Skin epidermis (tissue), 12 donors: ENCODE measurements around the gene MYOG.

Experiments used
- H3K27ac ChIP-seq, 21 experiments: fragments of 200-600 bp; sonication (generic) in 11 of 21; one replicate each; pipeline ENCODE4 v1.5.0; 2020; ENCODE audit warnings: mild to moderate bottlenecking in 3 of 21, inconsistent platforms in 2 of 21, moderate library complexity in 2 of 21
- H3K4me3 ChIP-seq, 7 experiments: fragments of 200-600 bp; sonication (generic) in 2 of 7; one replicate each; pipeline ENCODE4 v1.5.0; 2020; ENCODE audit warnings: inconsistent platforms in 2 of 7, mild to moderate bottlenecking in 2 of 7, moderate library complexity in 1 of 7

Gene MYOG

DNA sequence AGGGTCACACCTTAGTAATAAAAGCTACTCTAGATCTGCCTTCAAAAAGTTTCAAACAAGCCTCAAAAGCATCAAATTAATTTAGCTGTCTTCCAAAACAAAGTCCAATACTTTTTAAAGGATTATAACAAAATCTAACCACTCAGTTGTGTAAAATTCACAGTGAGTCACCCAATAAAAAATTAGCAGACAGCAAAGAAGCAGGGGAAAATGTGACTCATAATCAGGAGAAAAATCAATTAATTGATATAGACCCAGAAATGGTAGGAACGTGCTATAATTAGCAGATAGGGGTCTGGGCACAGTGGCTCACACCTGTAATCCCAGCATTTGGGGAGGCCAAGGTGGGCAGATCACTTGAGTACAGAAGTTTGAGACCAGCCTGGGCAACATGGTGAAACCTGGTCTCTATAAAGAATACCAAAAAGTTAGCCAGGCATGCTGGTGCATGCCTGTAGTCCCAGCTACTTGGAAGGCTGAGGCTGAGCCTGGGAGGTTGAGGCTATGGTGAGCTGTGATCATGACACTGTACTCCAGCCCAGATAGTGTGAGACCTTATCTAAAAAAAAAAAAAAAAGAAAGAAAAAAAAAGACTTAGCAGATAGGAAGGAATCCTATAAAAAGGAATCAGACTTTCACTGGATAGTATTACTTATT, 8.1 kb upstream of the MYOG start:
- Histone ChIP-seq H3K4me3 (no peak overlapping the region), H3K27ac (no peak overlapping the region)

GRCh38 chr1:203091761-203092330, 6.0 kb upstream of the MYOG start:
- H3K27ac ChIP-seq, result no peak overlapping the region
- no peak overlapping the region for H3K4me3 ChIP-seq

- no peak overlapping the region for H3K27ac ChIP-seq
Measured at GRCh38 chr1:203091199-203091477, 5.3 kb upstream of the MYOG start.

DNA sequence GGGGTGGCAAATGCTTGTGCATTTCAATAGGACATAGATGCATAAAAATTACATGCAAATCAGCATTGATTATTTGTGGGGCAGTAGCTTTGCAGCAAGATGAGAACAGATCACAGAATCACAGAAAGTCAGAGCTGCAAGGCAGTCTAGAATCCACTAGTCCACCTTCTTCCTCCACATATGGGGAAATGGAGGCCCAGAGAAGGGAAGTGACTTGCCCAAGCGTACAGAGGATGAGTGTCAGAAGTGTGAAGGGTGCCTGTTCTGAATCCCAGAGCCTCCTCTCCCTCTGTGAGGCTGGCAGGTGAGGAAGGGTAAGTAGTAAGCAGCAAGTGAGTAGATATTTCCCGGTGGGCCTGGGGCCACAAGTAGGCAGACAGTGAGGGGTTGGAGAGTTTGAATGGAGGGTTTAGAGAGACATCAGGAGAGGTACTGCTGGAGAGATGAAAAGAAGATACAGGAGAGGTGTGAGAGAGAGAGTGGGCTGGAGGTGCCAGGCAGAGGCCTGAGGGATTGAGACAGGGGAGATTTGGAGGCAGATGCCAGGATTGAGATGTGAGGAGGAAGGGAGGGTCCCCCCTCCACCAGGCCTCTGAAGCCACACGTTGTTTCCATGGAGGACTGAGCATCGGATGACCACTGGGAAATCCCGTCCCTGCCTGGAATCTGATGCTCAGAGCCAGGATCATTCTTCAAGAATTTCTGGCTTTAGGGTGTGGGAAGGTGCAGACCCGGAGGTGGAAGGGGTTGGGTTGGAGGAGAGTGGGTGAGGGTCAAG, 4.8 kb upstream of the MYOG start:
- no peak overlapping the region for H3K27ac ChIP-seq
- no peak overlapping the region for H3K4me3 ChIP-seq

More at GRCh38 chr1:203091199-203091477, 5.3 kb upstream of the MYOG start:
- H3K4me3 ChIP-seq, result no peak overlapping the region

GRCh38 chr1:203089651-203090045, 3.8 kb upstream of the MYOG start:
- H3K4me3 ChIP-seq, result no peak overlapping the region
- no peak overlapping the region for H3K27ac ChIP-seq

- H3K27ac ChIP-seq, result no peak overlapping the region
- H3K4me3 ChIP-seq, result no peak overlapping the region
Measured at GRCh38 chr1:203089001-203089650, 3.3 kb upstream of the MYOG start.

- Histone ChIP-seq H3K4me3 (no peak overlapping the region), H3K27ac (no peak overlapping the region)
Measured at GRCh38 chr1:203088441-203088840, 2.6 kb upstream of the MYOG start.

DNA sequence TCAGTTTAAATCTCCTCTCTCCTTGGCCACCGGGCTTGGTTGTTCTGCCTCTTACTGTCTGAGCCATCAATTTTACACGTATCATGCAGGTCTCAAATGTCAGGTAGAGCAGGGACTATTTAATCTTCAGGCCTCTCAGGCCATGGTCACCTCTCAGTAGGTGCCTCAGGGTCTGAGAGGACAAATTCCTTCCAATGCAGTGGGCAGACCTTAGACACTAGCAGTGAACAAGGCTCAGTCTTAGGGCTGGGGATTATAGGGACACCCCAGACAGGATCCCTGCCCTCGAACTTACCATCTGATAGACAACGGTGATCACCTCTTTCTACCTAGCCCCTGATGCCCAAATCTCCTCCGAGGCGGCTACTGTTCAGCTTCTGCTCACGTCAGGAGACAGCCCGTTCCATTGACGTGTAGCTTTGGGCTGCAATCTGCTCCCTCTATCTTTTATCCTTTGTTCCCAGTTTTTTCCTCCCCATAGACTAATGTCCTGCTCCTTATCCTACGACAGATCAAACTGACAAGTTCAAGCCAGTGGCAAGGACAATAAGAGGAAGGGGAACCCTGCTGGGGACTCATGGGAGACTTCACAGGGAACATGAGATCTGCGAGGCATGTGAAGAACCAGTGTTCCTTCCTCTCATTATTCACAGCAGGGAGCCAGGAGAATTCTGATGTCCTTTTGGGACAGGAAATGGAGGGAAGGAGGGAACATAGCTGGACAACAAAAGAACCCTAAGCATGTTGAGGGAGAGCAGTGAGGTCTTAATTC, 1.4 kb upstream of the MYOG start:
- H3K27ac ChIP-seq, result no peak overlapping the region

DNA sequence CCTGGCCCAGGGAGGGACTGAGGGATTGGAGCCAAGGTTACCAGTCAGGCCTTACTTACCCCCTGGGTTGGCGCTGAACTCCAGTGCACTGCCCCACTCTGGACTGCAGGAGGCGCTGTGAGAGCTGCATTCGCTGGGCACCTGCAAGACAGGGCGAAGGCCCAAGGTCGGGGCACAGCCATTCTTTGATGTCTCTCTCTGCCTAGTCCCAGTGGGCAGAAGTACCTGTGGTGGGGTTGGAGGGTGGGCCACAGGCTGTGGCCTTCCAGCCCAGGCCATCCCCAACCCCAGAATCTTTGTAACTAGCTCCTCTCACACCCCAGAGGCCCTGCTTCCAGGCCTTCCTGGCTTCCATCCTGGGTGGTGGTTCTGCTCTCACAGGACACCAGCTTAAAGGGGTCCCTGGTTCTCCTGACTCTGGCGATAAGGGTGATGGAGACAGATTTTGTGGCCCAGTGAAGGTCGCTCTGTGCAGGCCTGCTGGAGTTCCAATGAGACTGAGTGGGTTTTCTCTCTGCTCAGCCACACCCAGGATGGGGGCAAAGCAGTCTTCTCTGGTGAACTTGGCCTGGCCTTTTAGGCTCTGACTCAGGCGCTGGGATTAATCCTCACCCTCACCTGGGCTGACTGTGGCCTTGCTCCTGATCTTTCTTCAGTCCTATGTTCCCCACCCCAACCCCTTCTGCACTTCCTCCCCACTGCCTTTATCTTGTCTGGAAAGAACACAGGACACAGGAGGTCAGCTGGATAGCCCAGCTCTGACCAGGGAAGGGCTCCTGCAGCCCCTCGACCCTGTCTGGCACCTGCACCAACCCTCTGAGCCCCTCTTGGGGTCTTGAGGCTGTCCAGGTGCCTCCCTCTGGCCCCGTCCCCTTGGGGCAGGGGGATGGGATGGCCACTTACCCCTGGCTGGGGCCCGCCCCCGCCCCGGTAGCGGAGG, 954 bp downstream of the MYOG start:
- Histone ChIP-seq H3K27ac (no peak overlapping the region), H3K4me3 (no peak overlapping the region)

More for the DNA sequence above, 1.4 kb upstream of the MYOG start:
- no peak overlapping the region for H3K4me3 ChIP-seq

- H3K27ac ChIP-seq, result no peak overlapping the region
- no peak overlapping the region for H3K4me3 ChIP-seq
Measured at GRCh38 chr1:203083463-203083921, 2.3 kb downstream of the MYOG start.

DNA sequence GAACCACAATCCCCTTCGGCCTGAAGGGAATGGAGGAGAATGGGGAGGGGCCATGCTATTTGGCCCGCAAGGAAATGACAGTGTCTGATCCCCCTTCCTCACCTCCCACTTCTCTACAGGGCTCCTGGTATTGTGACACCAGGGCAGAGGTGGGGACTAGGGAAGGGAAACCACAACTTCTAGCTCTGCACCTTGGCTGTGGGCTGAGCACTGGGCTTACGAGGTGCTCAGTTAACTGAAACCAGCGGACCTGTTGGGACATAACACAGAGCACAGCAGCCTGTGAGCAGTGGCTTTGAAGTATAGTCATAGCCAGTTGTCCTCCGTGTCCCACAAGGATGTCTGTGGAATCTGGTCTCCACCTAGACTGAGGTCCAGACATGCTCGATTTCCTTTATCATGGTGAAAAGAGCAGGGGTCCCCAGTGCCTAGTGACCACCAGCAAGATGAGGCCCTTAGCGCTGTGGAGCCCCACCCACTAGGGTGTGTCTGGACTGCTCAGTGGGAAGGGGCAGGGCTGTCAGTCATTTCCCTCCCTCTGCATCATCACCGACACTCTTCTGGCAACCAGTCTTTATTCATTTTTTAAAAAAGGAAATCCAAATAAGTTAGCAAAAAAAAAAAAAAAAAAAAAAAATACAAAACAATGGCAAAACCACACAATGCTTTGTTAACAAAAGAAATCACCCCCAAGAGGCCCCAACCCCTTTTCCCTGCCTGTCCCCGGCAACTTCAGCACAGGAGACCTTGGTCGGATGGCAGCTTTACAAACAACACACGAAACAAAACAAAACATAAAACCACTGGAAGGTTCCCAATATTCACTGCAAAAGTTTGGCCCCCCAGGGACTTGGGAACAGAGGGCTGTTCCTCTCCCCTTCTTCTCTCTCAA, 3.0 kb downstream of the MYOG start:
- Histone ChIP-seq H3K27ac (no peak overlapping the region), H3K4me3 (no peak overlapping the region)

DNA sequence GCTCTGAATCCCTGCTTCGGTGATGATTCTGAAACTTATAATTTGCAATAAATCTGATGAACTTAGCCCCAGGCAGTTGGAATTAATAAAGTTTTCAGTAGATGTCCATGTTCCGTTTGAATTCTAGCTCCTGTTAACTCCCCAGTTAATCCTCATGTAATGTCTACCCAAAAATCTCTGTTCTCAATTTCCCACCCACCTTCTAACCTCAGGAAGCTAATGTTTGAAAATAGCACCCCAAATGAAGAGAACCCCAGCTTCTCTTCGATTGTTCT, 3.6 kb downstream of the MYOG start:
- no peak overlapping the region for H3K4me3 ChIP-seq
- H3K27ac ChIP-seq, result no peak overlapping the region

- Histone ChIP-seq H3K27ac (no peak overlapping the region), H3K4me3 (no peak overlapping the region)
Measured at GRCh38 chr1:203081465-203082230, 4.2 kb downstream of the MYOG start.

GRCh38 chr1:203080456-203080855, 5.4 kb downstream of the MYOG start:
- Histone ChIP-seq H3K27ac (no peak overlapping the region), H3K4me3 (no peak overlapping the region)

DNA sequence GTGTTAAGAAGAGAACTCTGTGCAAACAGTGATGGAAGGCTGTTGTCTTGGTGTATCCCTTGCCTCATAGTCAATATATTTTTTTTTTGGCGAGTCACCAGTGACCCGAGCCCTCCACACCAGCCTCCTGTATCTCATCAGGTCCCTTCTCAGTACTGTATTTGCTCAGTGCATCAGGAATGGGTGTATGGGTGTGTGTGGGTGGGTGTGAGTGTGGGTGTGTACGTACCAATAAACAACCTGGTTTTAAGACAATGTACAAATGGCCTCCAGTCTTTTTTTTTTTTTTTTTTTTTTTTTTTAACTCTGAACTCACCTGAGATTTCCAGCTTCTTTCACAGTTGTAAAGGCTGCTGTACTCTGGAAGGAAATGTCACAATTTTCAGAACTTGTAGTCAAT, 7.3 kb downstream of the MYOG start:
- Histone ChIP-seq H3K27ac (no peak overlapping the region), H3K4me3 (no peak overlapping the region)

- H3K4me3 ChIP-seq, result no peak overlapping the region
- no peak overlapping the region for H3K27ac ChIP-seq
Measured at GRCh38 chr1:203077956-203078355, 7.9 kb downstream of the MYOG start.

DNA sequence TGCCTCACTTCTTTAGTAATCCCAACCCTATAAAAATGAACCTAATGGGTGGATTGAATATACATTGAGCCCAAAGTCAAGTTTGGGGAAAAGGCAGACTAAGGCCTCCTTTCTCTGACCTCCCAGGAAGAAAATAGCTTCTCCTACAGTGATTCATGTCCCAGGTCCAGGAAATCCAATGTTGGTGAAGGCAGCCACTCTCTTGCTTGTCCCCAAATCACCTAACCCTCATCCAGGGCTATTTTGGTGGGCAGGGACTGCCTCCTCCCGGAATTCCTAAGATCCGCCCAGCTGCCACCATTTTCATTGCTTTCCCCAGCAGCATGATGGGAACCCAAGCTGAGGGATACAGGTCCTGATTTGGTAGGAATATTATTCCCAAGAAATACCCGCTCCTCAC, 8.4 kb downstream of the MYOG start:
- Histone ChIP-seq H3K27ac (no peak overlapping the region), H3K4me3 (no peak overlapping the region)
